ENCODE measurements around the gene SLC24A5.

SLC24A5 gene

GRCh38 chr15:48084759-48085590, 35.8 kb upstream of the SLC24A5 start:
- DNase-seq = peak; percentile 17
- Mint-ChIP-seq H3K27ac (no peak overlapping the region), H3K36me3 (ENCODE audit: low read depth) (peaks cover 10% of the 10 kb centered on the region), H3K4me3 (no peak overlapping the region), H3K9me3 (peaks cover 15% of the 10 kb centered on the region), H3K4me1 (peaks cover 39% of the 10 kb centered on the region), H3K27me3 (ENCODE audit: low read depth, poor library complexity) (peaks cover 6% of the 10 kb centered on the region)
- peak; percentile 59 for TF ChIP-seq CTCF (IDR thresholded peaks at IDR 0.05)

DNA sequence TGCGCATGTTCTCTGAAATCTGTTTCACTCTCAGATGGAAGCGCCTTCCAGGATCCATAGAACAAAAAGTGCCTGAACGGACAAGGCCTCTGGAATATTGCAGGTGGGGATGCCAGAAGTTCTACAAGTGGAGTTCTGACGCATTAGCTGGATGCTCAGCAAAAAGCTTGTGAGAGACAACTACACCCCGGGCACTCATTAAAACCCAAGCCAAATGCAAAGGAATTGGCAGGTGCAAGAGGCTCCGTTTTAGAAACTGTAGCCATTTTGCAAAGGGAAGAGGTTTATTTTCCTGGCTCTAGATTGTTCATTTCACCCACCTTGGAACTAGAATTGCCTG, 35.2 kb upstream of the SLC24A5 start:
- Mint-ChIP-seq H3K9me3 (peaks cover 15% of the 10 kb centered on the region), H3K27ac (no peak overlapping the region), H3K27me3 (ENCODE audit: low read depth, poor library complexity) (peaks cover 6% of the 10 kb centered on the region), H3K4me1 (peaks cover 42% of the 10 kb centered on the region), H3K4me3 (no peak overlapping the region), H3K36me3 (ENCODE audit: low read depth) (peaks cover 10% of the 10 kb centered on the region)
- no peak for DNase-seq
- TF ChIP-seq CTCF (IDR thresholded peaks at IDR 0.05) = no peak

GRCh38 chr15:48086133-48086532, 34.7 kb upstream of the SLC24A5 start:
- H3K36me3 Mint-ChIP-seq (ENCODE audit: low read depth) = peaks cover 10% of the 10 kb centered on the region
- no peak for TF ChIP-seq CTCF (IDR thresholded peaks at IDR 0.05)
- no peak overlapping the region for H3K27ac Mint-ChIP-seq
- peaks cover 43% of the 10 kb centered on the region for H3K4me1 Mint-ChIP-seq
- H3K9me3 Mint-ChIP-seq = peaks cover 15% of the 10 kb centered on the region
- peaks cover 6% of the 10 kb centered on the region for H3K27me3 Mint-ChIP-seq (ENCODE audit: low read depth, poor library complexity)
- no peak for DNase-seq
- H3K4me3 Mint-ChIP-seq = no peak overlapping the region

DNA sequence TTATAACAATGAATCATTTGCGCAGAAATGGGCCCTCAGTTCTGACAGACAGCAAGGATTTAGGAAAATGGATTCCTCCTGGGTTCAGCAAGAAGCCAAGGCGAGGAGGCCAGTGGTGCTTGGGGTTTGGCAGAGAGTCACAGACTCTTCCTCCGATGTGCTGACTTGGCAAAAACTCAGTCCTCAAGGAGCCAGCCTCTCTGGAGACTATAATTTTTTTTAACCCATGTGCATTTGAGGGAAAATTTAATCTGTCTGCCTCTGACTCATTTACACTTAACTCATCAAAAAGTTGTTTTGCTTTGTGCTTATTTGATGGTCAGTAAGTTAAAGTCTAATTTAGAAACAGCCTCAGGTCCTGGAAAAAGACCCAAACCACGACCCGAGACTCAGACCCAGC, 34.2 kb upstream of the SLC24A5 start:
- no peak for DNase-seq
- peaks cover 48% of the 10 kb centered on the region for H3K4me1 Mint-ChIP-seq

DNA sequence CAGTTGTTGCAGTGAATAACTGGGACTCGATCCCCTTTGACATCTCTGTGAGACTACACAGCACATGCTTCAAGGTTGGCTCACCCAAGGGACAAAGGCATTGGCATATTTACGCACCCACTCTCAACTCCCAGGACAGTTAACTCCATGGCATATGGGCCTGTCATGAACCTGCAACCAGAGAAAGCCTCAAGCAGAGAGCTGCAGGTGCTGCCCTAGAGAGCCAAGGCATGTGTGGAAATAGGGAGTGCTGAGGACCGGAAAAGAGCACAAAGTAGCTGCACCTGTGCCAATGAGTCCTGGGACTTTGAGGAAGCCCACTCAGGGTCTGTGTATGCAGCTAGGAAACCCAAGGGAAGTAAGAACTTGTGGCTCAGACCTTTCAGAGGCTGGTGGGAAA, 32.9 kb upstream of the SLC24A5 start:
- Mint-ChIP-seq H3K27me3 (ENCODE audit: low read depth, poor library complexity) (peaks cover 6% of the 10 kb centered on the region), H3K36me3 (ENCODE audit: low read depth) (peaks cover 10% of the 10 kb centered on the region), H3K4me1 (peaks cover 48% of the 10 kb centered on the region), H3K4me3 (no peak overlapping the region), H3K9me3 (peaks cover 15% of the 10 kb centered on the region), H3K27ac (no peak overlapping the region)
- no peak for DNase-seq
- no peak for TF ChIP-seq CTCF (IDR thresholded peaks at IDR 0.05)

More for the DNA sequence above, 34.2 kb upstream of the SLC24A5 start:
- Mint-ChIP-seq H3K36me3 (ENCODE audit: low read depth) (peaks cover 10% of the 10 kb centered on the region), H3K27me3 (ENCODE audit: low read depth, poor library complexity) (peaks cover 6% of the 10 kb centered on the region), H3K4me3 (no peak overlapping the region), H3K27ac (no peak overlapping the region), H3K9me3 (peaks cover 15% of the 10 kb centered on the region)
- no peak for TF ChIP-seq CTCF (IDR thresholded peaks at IDR 0.05)

DNA sequence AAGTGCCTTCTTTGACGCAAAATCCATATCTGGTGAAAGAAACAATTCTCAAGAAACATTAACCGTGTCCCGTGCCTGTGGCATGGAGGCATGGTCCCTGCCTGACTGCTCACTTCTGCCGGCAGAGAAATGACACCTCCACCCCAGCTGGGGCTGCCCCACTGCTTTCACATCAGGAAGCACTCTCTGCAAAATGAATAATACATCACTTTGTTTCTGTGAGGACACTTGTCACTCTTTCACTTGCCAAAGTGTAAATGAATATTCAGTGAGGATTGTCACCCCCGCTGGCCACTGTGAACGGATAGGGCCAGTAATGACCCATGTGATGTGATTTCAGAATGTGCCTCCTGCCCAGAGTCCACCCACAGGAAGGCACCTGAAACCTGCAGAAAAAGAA, 31.1 kb upstream of the SLC24A5 start:
- Mint-ChIP-seq H3K27me3 (ENCODE audit: low read depth, poor library complexity) (peaks cover 6% of the 10 kb centered on the region), H3K36me3 (ENCODE audit: low read depth) (peaks cover 10% of the 10 kb centered on the region), H3K27ac (no peak overlapping the region), H3K4me3 (no peak overlapping the region), H3K9me3 (peaks cover 15% of the 10 kb centered on the region), H3K4me1 (peaks cover 44% of the 10 kb centered on the region)
- DNase-seq = no peak
- no peak for TF ChIP-seq CTCF (IDR thresholded peaks at IDR 0.05)

Measured in nephron progenitor cell (in vitro differentiated cells).